Activated T-helper 17 cell treated with anti-CD3 and anti-CD28 coated beads, Interleukin-2, amount 50 U/mL, for 72 hours (primary cell): ENCODE data around the gene ZNF660. TPM values are rescaled to one million over a fixed set of nuclear protein-coding genes. Genes with fewer than 3 reads are reported as not detected.
A peak's percentile ranks its signal among the peaks of the same experiment; 100 is the strongest.
"Not testable (repeated sequence)": the region's sequence is repeated elsewhere in the genome, so short reads cannot be mapped to it uniquely, and the experiment has no call there.

ENCODE experiments used
- ATAC-seq: fragments of 150-1000 bp; cut with Tn5 transposase; replicated peaks from 2 replicates; pipeline ENCODE4 v1.10.0; 2021; ENCODE audit warnings: mild to moderate bottlenecking, moderate library complexity
- H3K27ac Mint-ChIP-seq: one replicate; pipeline ENCODE4 v1.8.0; 2022; ENCODE audit warnings: mixed read lengths
- H3K27me3 Mint-ChIP-seq: one replicate; pipeline ENCODE4 v1.8.0; 2022; ENCODE audit warnings: mixed read lengths
- H3K36me3 Mint-ChIP-seq: one replicate; pipeline ENCODE4 v1.8.0; 2022; ENCODE audit warnings: low read depth, mild to moderate bottlenecking, mixed read lengths
- H3K4me1 Mint-ChIP-seq: one replicate; pipeline ENCODE4 v1.8.0; 2022; ENCODE audit warnings: mixed read lengths
- H3K4me3 Mint-ChIP-seq: one replicate; pipeline ENCODE4 v1.8.0; 2022; ENCODE audit warnings: mild to moderate bottlenecking, mixed read lengths
- H3K9me3 Mint-ChIP-seq: one replicate; pipeline ENCODE4 v1.8.0; 2022; ENCODE audit warnings: mixed read lengths
- total RNA-seq, 2 donors: library from RNA; stranded (reverse); gene quantifications; one replicate each; pipeline ENCODE4 v1.2.3, GENCODE V29; 2022

ZNF660 gene
- total RNA-seq: under 1 TPM in 1 of 2 donors, not detected in 1; 0.08 TPM

- Mint-ChIP-seq H3K9me3 (peaks cover 15% of the 10 kb centered on the region), H3K4me1 (no peaks in the 10 kb centered on the region), H3K36me3 (no peaks in the 10 kb centered on the region), H3K27ac (no peak within 1 kb of the TSS), H3K27me3 (peaks cover 47% of the 10 kb centered on the region), H3K4me3 (no peak within 1 kb of the TSS)
- ATAC-seq: no peak
Observed at GRCh38 chr3:44584646-44585501, at the start of gene ZNF660. Gene ZNF660, plus strand, starts transcription at chr3:44584964. Its CDS starts 9,230 bp downstream, at chr3:44594194.

- ATAC-seq: no peak
- peaks cover 32% of the 10 kb centered on the region for H3K27me3 Mint-ChIP-seq
Observed at GRCh38 chr3:44535364-44535763, 49.4 kb upstream of the ZNF660 start.

GRCh38 chr3:44544811-44545210 lies 40.0 kb upstream of the ZNF660 start:
- H3K4me1 Mint-ChIP-seq, H3K9me3 Mint-ChIP-seq, H3K4me3 Mint-ChIP-seq, ATAC-seq, H3K36me3 Mint-ChIP-seq, H3K27ac Mint-ChIP-seq: not testable (repeated sequence)
- peaks cover 16% of the 10 kb centered on the region for H3K27me3 Mint-ChIP-seq

More at GRCh38 chr3:44535364-44535763, 49.4 kb upstream of the ZNF660 start:
- Mint-ChIP-seq H3K36me3 (no peaks in the 10 kb centered on the region), H3K4me1 (peaks cover 4% of the 10 kb centered on the region), H3K27ac (no peak overlapping the region), H3K9me3 (no peaks in the 10 kb centered on the region), H3K4me3 (no peak overlapping the region)

- peak; percentile 74 for ATAC-seq
- H3K4me3 Mint-ChIP-seq: peak within 1 kb of the TSS; percentile 80
- peaks cover 7% of the 10 kb centered on the region for H3K4me1 Mint-ChIP-seq
- H3K27ac Mint-ChIP-seq: peak within 1 kb of the TSS; percentile 22
- peaks cover 9% of the 10 kb centered on the region for H3K9me3 Mint-ChIP-seq
- H3K27me3 Mint-ChIP-seq: peaks cover 10% of the 10 kb centered on the region
- peaks cover 5% of the 10 kb centered on the region for H3K36me3 Mint-ChIP-seq
Observed at GRCh38 chr3:44554626-44555592, 29.9 kb upstream of the ZNF660 start, which contains the start of gene ZKSCAN7. Gene ZKSCAN7, plus strand, starts transcription at chr3:44555193. Its CDS starts 1,855 bp downstream, at chr3:44557048.

GRCh38 chr3:44555723-44556122 lies 29.0 kb upstream of the ZNF660 start:
- Mint-ChIP-seq H3K27ac (peak overlapping the region; percentile 22), H3K36me3 (peaks cover 6% of the 10 kb centered on the region), H3K9me3 (peaks cover 9% of the 10 kb centered on the region), H3K4me3 (peak overlapping the region; percentile 80), H3K27me3 (peaks cover 10% of the 10 kb centered on the region), H3K4me1 (peaks cover 7% of the 10 kb centered on the region)
- peak; percentile 39 for ATAC-seq

- no peak overlapping the region for H3K4me3 Mint-ChIP-seq
- H3K4me1 Mint-ChIP-seq: peaks cover 7% of the 10 kb centered on the region
- ATAC-seq: no peak
- no peak overlapping the region for H3K27ac Mint-ChIP-seq
- peaks cover 15% of the 10 kb centered on the region for H3K36me3 Mint-ChIP-seq
- peaks cover 9% of the 10 kb centered on the region for H3K9me3 Mint-ChIP-seq
- H3K27me3 Mint-ChIP-seq: peaks cover 2% of the 10 kb centered on the region
Observed at GRCh38 chr3:44557074-44557473, 27.7 kb upstream of the ZNF660 start.

- no peak for ATAC-seq
- Mint-ChIP-seq H3K36me3 (peaks cover 28% of the 10 kb centered on the region), H3K9me3 (peaks cover 6% of the 10 kb centered on the region), H3K4me3 (no peak overlapping the region), H3K4me1 (peaks cover under 1% of the 10 kb centered on the region), H3K27me3 (no peaks in the 10 kb centered on the region), H3K27ac (no peak overlapping the region)
Observed at GRCh38 chr3:44561076-44561475, 23.7 kb upstream of the ZNF660 start.

- no peak overlapping the region for H3K27ac Mint-ChIP-seq
- H3K27me3 Mint-ChIP-seq: no peaks in the 10 kb centered on the region
- no peak overlapping the region for H3K4me3 Mint-ChIP-seq
- H3K4me1 Mint-ChIP-seq: no peaks in the 10 kb centered on the region
- peaks cover 37% of the 10 kb centered on the region for H3K36me3 Mint-ChIP-seq
- ATAC-seq: no peak
- peaks cover 8% of the 10 kb centered on the region for H3K9me3 Mint-ChIP-seq
Observed at GRCh38 chr3:44562147-44562546, 22.6 kb upstream of the ZNF660 start.

- H3K4me3 Mint-ChIP-seq: no peak overlapping the region
- no peaks in the 10 kb centered on the region for H3K4me1 Mint-ChIP-seq
- H3K36me3 Mint-ChIP-seq: peaks cover 61% of the 10 kb centered on the region
- no peak overlapping the region for H3K27ac Mint-ChIP-seq
- H3K9me3 Mint-ChIP-seq: peaks cover 46% of the 10 kb centered on the region
- no peaks in the 10 kb centered on the region for H3K27me3 Mint-ChIP-seq
- ATAC-seq: no peak
Observed at GRCh38 chr3:44568561-44568960, 16.2 kb upstream of the ZNF660 start.

GRCh38 chr3:44571024-44571423 lies 13.7 kb upstream of the ZNF660 start:
- ATAC-seq: no peak
- no peak overlapping the region for H3K4me3 Mint-ChIP-seq
- no peaks in the 10 kb centered on the region for H3K27me3 Mint-ChIP-seq
- no peaks in the 10 kb centered on the region for H3K4me1 Mint-ChIP-seq
- peaks cover 48% of the 10 kb centered on the region for H3K36me3 Mint-ChIP-seq
- H3K9me3 Mint-ChIP-seq: peaks cover 41% of the 10 kb centered on the region
- no peak overlapping the region for H3K27ac Mint-ChIP-seq

DNA sequence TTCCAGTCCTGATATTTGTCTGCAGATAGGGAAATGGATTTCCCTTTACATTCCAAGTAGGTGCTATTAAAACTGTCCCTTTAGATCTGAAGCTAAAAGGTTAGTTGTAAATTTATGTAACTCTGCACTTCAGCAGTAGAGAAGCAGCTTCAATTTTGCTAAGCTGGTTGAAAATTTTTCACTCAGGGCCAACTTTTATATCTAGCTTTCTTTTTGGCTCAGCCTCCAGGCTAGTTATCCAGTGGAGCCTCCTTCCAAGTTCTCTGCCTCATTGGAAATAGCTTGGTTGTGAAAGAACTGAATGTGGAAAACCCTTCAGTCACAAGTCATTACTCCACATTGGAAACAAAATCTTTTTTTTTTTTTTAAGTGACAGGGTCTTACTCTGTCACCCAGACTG lies 8.2 kb upstream of the ZNF660 start:
- Mint-ChIP-seq H3K27me3 (no peaks in the 10 kb centered on the region), H3K9me3 (peaks cover 12% of the 10 kb centered on the region), H3K36me3 (peaks cover 5% of the 10 kb centered on the region), H3K4me1 (no peaks in the 10 kb centered on the region), H3K27ac (no peak overlapping the region), H3K4me3 (no peak overlapping the region)
- ATAC-seq: no peak

DNA sequence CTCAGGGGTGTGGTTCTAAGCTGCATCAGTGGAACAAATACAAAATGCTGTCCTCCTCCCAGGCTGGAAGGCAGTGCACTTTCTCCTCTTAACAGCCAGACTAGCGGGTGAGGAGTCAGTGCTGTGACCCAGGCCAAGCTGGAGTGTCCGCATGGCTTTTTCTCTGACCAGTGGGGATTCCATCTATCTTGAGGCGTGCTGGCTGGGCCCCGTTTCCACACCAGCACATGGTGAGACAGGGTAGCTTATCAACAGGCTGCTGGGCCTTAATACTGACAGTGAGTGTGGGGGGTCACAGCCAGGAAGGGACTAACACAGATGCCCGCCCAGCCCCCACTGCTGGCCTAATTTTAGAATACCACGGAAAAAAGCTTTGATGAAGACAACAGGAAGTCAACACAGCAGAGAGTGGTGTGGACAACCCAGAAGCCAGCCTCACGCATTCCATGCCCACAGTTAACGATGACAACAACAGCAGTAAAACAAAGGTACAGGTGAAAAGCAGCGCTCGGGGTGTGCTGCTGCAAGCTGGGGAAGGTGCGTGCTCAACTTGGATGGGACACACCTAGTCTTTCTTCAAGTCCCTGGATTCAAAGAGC lies 7.3 kb upstream of the ZNF660 start:
- H3K9me3 Mint-ChIP-seq, ATAC-seq, H3K4me3 Mint-ChIP-seq, H3K27me3 Mint-ChIP-seq, H3K27ac Mint-ChIP-seq, H3K4me1 Mint-ChIP-seq, H3K36me3 Mint-ChIP-seq: not testable (repeated sequence)

DNA sequence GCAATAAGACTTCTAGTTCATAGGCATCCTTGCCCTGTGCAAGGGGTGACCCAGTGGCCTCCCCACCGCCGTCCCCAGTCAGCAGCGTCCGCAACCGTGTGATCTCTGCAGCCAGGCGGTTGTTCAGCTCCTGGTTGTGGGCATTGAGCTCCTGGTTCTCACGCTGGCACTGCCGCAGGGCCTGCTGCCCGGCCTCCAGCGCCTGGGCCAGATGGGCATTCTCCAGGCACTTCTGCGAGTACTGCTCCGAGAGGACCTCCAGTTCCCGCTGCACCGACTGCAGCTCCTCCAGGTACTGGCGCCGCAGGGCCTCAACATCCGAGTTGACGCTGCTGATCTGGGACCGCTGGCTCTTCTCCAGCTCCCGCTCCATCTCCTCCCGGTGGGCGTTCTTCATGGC lies 6.4 kb upstream of the ZNF660 start:
- H3K4me1 Mint-ChIP-seq, ATAC-seq, H3K27me3 Mint-ChIP-seq, H3K27ac Mint-ChIP-seq, H3K9me3 Mint-ChIP-seq, H3K4me3 Mint-ChIP-seq, H3K36me3 Mint-ChIP-seq: not testable (repeated sequence)

GRCh38 chr3:44578924-44579515 lies 5.7 kb upstream of the ZNF660 start:
- H3K9me3 Mint-ChIP-seq, H3K4me3 Mint-ChIP-seq, H3K36me3 Mint-ChIP-seq, H3K4me1 Mint-ChIP-seq, ATAC-seq, H3K27ac Mint-ChIP-seq, H3K27me3 Mint-ChIP-seq: not testable (repeated sequence)
